ENCODE results near the gene ATP13A4. TPM values are rescaled to one million over a fixed set of nuclear protein-coding genes. Genes with fewer than 3 reads are reported as not detected.

Gene ATP13A4
- polyA plus RNA-seq, 1 donor from 2014 or later: 6.2 TPM

DNA sequence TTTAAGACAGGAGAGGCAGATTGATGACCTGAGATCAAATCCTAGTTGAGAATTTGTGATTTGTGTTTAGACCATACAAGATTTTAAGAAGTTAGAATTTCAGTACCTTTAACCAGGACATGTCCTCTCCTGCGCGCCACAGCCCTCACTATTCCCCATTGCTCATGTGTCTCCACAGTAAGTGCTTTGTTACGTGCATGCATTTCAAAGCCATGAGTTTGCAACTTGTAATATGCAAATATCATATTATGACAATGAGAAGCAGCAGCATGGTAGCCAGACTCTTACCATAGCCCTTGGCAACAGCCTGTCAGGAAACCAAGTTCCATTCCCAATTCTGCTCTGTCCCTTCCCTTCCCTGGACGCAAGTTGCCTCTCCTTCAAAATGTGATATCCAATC lies 102.8 kb downstream of the ATP13A4 start:
- Histone ChIP-seq H3K36me3 (ENCODE audit: insufficient read depth, low read length) (no peaks in the 10 kb centered on the region), H2AFZ (ENCODE audit: low read depth, low read length) (no peak overlapping the region), H3K27me3 (ENCODE audit: insufficient read depth, low read depth, low read length) (no peaks in the 10 kb centered on the region), H3K9ac (ENCODE audit: low read length) (no peak overlapping the region), H3K4me2 (ENCODE audit: low read length) (no peak overlapping the region), H4K20me1 (ENCODE audit: insufficient read depth) (no peaks in the 10 kb centered on the region), H3K9me3 (ENCODE audit: low read length) (no peaks in the 10 kb centered on the region), H3F3A (ENCODE audit: insufficient read depth, low read length, poor library complexity, severe bottlenecking) (no peaks in the 10 kb centered on the region), H3K27ac (ENCODE audit: low read length) (no peak overlapping the region), H3K4me3 (ENCODE audit: low read length) (no peak overlapping the region), H3K79me2 (replicated peaks; ENCODE audit: insufficient read depth, low read length) (no peaks in the 10 kb centered on the region), H3K9me2 (ENCODE audit: insufficient read depth, low read length) (no peaks in the 10 kb centered on the region)
- TF ChIP-seq SMC3 (conservative IDR thresholded peaks at IDR 0.05; ENCODE audit: poor library complexity) (no peak), EZH2 (IDR thresholded peaks at IDR 0.05; ENCODE audit: borderline replicate concordance, insufficient read depth, low read length, poor library complexity, severe bottlenecking) (no peak), EP300 (conservative IDR thresholded peaks at IDR 0.05; ENCODE audit: poor library complexity, severe bottlenecking) (no peak), CTCF (IDR thresholded peaks at IDR 0.05; ENCODE audit: poor library complexity, severe bottlenecking) (no peak), POLR2AphosphoS5 (IDR thresholded peaks at IDR 0.05) (no peak), MXI1 (conservative IDR thresholded peaks at IDR 0.05; ENCODE audit: poor library complexity, severe bottlenecking) (no peak), TAF1 (IDR thresholded peaks at IDR 0.05; ENCODE audit: low read depth) (no peak), REST (IDR thresholded peaks at IDR 0.05; ENCODE audit: borderline replicate concordance) (no peak), RAD21 (conservative IDR thresholded peaks at IDR 0.05) (no peak)

DNA sequence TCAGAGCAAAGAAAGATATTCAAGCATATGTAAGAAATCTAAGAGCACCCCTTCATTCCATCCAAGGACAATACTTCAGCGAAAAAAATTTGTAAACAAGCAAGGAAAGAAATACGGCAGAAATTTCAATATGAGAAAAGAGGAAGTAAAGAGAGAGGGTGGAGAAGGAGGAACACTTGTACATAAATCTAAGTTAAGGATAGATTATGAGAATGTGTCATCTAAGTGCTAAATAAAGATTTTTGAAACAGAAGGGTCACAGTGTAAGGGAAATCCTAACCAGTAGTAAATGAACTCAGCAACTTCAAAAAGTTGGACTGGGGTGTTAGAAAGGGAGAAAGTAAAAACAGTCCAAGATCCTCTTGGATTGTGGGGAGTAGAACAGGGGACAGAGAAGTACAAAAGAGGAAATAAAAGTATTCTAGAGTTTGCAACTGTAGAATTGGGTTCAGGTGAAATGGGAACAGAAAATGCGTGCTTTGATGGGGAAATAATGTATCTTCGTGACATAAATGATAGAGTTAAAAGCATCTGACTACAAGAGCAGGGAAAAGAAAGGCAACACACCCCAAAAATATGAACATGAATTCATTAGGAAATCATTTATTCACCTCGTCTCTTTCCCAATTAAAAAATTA lies 107.6 kb downstream of the ATP13A4 start:
- no peak for TF ChIP-seq REST (IDR thresholded peaks at IDR 0.05; ENCODE audit: borderline replicate concordance)
- TF ChIP-seq RAD21 (conservative IDR thresholded peaks at IDR 0.05): no peak
- TF ChIP-seq CTCF (IDR thresholded peaks at IDR 0.05; ENCODE audit: poor library complexity, severe bottlenecking): no peak
- TF ChIP-seq MXI1 (conservative IDR thresholded peaks at IDR 0.05; ENCODE audit: poor library complexity, severe bottlenecking): no peak
- no peak for TF ChIP-seq TAF1 (IDR thresholded peaks at IDR 0.05; ENCODE audit: low read depth)
- TF ChIP-seq SMC3 (conservative IDR thresholded peaks at IDR 0.05; ENCODE audit: poor library complexity): no peak
- no peak for TF ChIP-seq POLR2AphosphoS5 (IDR thresholded peaks at IDR 0.05)
- no peak for TF ChIP-seq EP300 (conservative IDR thresholded peaks at IDR 0.05; ENCODE audit: poor library complexity, severe bottlenecking)
- TF ChIP-seq EZH2 (IDR thresholded peaks at IDR 0.05; ENCODE audit: borderline replicate concordance, insufficient read depth, low read length, poor library complexity, severe bottlenecking): no peak
- H3K36me3 ChIP-seq (ENCODE audit: insufficient read depth, low read length): no peaks in the 10 kb centered on the region
- no peaks in the 10 kb centered on the region for H3F3A ChIP-seq (ENCODE audit: insufficient read depth, low read length, poor library complexity, severe bottlenecking)
- H4K20me1 ChIP-seq (ENCODE audit: insufficient read depth): no peaks in the 10 kb centered on the region
- no peak overlapping the region for H3K27ac ChIP-seq (ENCODE audit: low read length)
- no peak overlapping the region for H3K9ac ChIP-seq (ENCODE audit: low read length)
- H3K9me2 ChIP-seq (ENCODE audit: insufficient read depth, low read length): no peaks in the 10 kb centered on the region
- no peaks in the 10 kb centered on the region for H3K9me3 ChIP-seq (ENCODE audit: low read length)
- H3K27me3 ChIP-seq (ENCODE audit: insufficient read depth, low read depth, low read length): no peaks in the 10 kb centered on the region
- H3K79me2 ChIP-seq (replicated peaks; ENCODE audit: insufficient read depth, low read length): no peaks in the 10 kb centered on the region
- H2AFZ ChIP-seq (ENCODE audit: low read depth, low read length): no peak overlapping the region
- no peak overlapping the region for H3K4me3 ChIP-seq (ENCODE audit: low read length)
- H3K4me2 ChIP-seq (ENCODE audit: low read length): no peak overlapping the region
